Neural cell (in vitro differentiated cells): ENCODE measurements around the gene HEATR5B. TPM values are rescaled to one million over a fixed set of nuclear protein-coding genes. Genes with fewer than 3 reads are reported as not detected.

ENCODE experiments used
- H2AFZ ChIP-seq: fragments of 200-600, 300-800 bp; sonication (generic), shearing (Covaris generic); 2 replicates; pipeline ENCODE4 v1.6.0; 2014; ENCODE audit warnings: low read depth, mild to moderate bottlenecking, antibody characterized with exemption, low read length, moderate library complexity
- H3F3A ChIP-seq: fragments of 200-600 bp; shearing (Covaris generic); 2 replicates; pipeline ENCODE4 v1.6.1; 2016; ENCODE audit warnings: mild to moderate bottlenecking, moderate library complexity, mixed read lengths, antibody characterized with exemption, low read length; ENCODE audit not compliant: insufficient read depth, poor library complexity, severe bottlenecking
- H3K27ac ChIP-seq: fragments of 200-600, 300-800 bp; sonication (generic), shearing (Covaris generic); 2 replicates; pipeline ENCODE4 v1.5.1; 2014; ENCODE audit warnings: mild to moderate bottlenecking, low read length, moderate library complexity
- H3K27me3 ChIP-seq: fragments of 300-800, 200-600 bp; sonication (generic), shearing (Covaris generic); 2 replicates; pipeline ENCODE4 v1.6.0; 2014; ENCODE audit warnings: mild to moderate bottlenecking, low read depth, low read length, moderate library complexity; ENCODE audit not compliant: insufficient read depth
- H3K36me3 ChIP-seq: fragments of 300-800, 200-600 bp; sonication (generic), shearing (Covaris generic); 2 replicates; pipeline ENCODE4 v1.5.1; 2014; ENCODE audit warnings: mild to moderate bottlenecking, antibody characterized with exemption, low read length, moderate library complexity; ENCODE audit not compliant: insufficient read depth
- H3K4me2 ChIP-seq: fragments of 300-800, 200-600 bp; sonication (generic), shearing (Covaris generic); 2 replicates; pipeline ENCODE4 v1.6.0; 2014; ENCODE audit warnings: mild to moderate bottlenecking, low read length
- H3K4me3 ChIP-seq: fragments of 300-800, 200-600 bp; sonication (generic), shearing (Covaris generic); 2 replicates; pipeline ENCODE4 v1.5.1; 2014; ENCODE audit warnings: mild to moderate bottlenecking, low read length, moderate library complexity
- H3K79me2 ChIP-seq: fragments of 200-600 bp; shearing (Covaris generic); replicated peaks from 2 replicates; pipeline ENCODE4 v1.6.0; 2014; ENCODE audit warnings: mild to moderate bottlenecking, low read length, moderate library complexity; ENCODE audit not compliant: insufficient read depth
- H3K9ac ChIP-seq: fragments of 300-800, 200-600 bp; sonication (generic), shearing (Covaris generic); 2 replicates; pipeline ENCODE4 v1.6.1; 2016; ENCODE audit warnings: mild to moderate bottlenecking, low read length, mixed read lengths
- H3K9me2 ChIP-seq: fragments of 200-600 bp; shearing (Covaris generic); 2 replicates; pipeline ENCODE4 v1.6.1; 2016; ENCODE audit warnings: mild to moderate bottlenecking, low read length, mixed read lengths; ENCODE audit not compliant: insufficient read depth
- H3K9me3 ChIP-seq: fragments of 200-600, 300-800 bp; sonication (generic), shearing (Covaris generic); 2 replicates; pipeline ENCODE4 v1.6.1; 2016; ENCODE audit warnings: mild to moderate bottlenecking, mixed run types, low read length, moderate library complexity, mixed read lengths
- H4K20me1 ChIP-seq: fragments of 200-600 bp; shearing (Covaris generic); 2 replicates; pipeline ENCODE4 v1.6.1; 2016; ENCODE audit warnings: mild to moderate bottlenecking, mixed run types; ENCODE audit not compliant: insufficient read depth
- EP300 ChIP-seq: fragments of 450-650 bp; conservative IDR thresholded peaks from 2 replicates; pipeline ENCODE4 v1.6.1; 2014; ENCODE audit warnings: antibody characterized with exemption, mild to moderate bottlenecking, moderate library complexity; ENCODE audit not compliant: poor library complexity, severe bottlenecking
- EZH2 ChIP-seq: fragments of 200-600, 300-800 bp; shearing (Covaris generic), sonication (generic); IDR thresholded peaks from 2 replicates; pipeline ENCODE4 v1.6.1; 2014; ENCODE audit warnings: antibody characterized with exemption, low read length, borderline replicate concordance, mild to moderate bottlenecking; ENCODE audit not compliant: insufficient read depth, poor library complexity, severe bottlenecking
- MXI1 ChIP-seq: fragments of 450-650 bp; conservative IDR thresholded peaks from 2 replicates; pipeline ENCODE4 v1.6.1; 2014; ENCODE audit warnings: antibody characterized with exemption, mild to moderate bottlenecking; ENCODE audit not compliant: poor library complexity, severe bottlenecking
- POLR2AphosphoS5 ChIP-seq: IDR thresholded peaks from 2 replicates; pipeline ENCODE4 v1.6.1; 2012
- RAD21 ChIP-seq: fragments of 450-650 bp; conservative IDR thresholded peaks from 2 replicates; pipeline ENCODE4 v1.6.1; 2014; ENCODE audit warnings: antibody characterized with exemption, mild to moderate bottlenecking, moderate library complexity
- SMC3 ChIP-seq: fragments of 450-650 bp; conservative IDR thresholded peaks from 2 replicates; pipeline ENCODE4 v1.6.1; 2014; ENCODE audit warnings: antibody characterized with exemption, mild to moderate bottlenecking, moderate library complexity; ENCODE audit not compliant: poor library complexity
- TAF1 ChIP-seq: IDR thresholded peaks from 2 replicates; pipeline ENCODE4 v1.6.1; 2012; ENCODE audit warnings: low read depth
- polyA plus RNA-seq: library from polyadenylated mRNA; depleted of rRNA; stranded (reverse); fragments of >200 nt; gene quantifications from 2 replicates; pipeline ENCODE4 v1.2.3, GENCODE V29; 2014
- TF ChIP-seq, protein P1 (sequence below): IDR thresholded peaks from 2 replicates; pipeline ENCODE4 v1.6.1; 2012; ENCODE audit warnings: borderline replicate concordance
- TF ChIP-seq, protein P2 (sequence below): fragments of 450-650 bp; IDR thresholded peaks from 2 replicates; pipeline ENCODE4 v1.5.1; 2014; ENCODE audit warnings: antibody characterized with exemption, mild to moderate bottlenecking, moderate library complexity; ENCODE audit not compliant: poor library complexity, severe bottlenecking

Gene HEATR5B
- polyA plus RNA-seq, 1 donor from 2014 or later = 46.0 TPM

DNA sequence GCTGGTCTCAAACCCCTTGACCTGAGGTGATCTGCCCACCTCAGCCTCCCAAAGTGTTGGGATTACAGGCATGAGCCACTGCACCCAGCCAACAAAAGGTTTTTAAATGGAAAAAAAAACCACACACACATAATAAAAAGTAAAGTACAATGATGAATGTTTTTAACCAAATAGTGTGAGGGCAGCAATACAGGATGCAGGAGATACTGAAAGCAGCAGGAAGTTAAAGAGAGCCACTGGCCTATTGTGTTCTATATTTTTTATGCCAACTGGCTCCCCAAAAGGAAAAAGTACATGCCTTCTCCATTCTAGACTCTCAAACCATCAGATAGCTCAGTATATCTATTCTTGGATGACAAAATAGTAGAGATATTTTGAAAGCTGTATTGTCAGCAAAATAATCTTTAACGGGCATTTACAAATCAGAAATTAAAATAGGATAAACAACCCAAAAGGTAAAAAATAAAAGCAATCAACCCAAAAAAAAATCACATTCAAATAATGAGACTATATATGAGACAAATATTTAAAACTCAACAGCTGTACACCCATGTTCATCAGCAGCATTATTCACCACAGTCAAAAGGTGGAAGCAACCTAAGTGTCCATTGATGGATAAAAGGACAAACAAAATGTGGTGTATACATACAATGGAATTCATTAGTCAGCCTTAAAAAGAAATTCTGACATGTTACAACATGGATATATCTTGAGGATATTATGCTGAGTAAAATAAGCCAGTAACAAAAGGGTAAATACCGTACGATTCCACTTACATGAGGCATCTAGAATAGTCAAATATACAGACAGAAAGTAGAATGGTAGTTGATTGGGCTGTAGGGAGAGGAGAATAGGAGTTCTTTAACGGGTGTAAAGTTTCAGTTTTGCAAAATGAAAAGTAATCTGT is 26.4 kb upstream of the HEATR5B start:
- no peaks in the 10 kb centered on the region for H3K9me2 ChIP-seq
- H3F3A ChIP-seq = no peaks in the 10 kb centered on the region
- H3K79me2 ChIP-seq = no peaks in the 10 kb centered on the region
- no peak overlapping the region for H3K27ac ChIP-seq
- H3K9me3 ChIP-seq = no peaks in the 10 kb centered on the region
- no peaks in the 10 kb centered on the region for H3K36me3 ChIP-seq
- H3K4me3 ChIP-seq = no peak overlapping the region
- no peaks in the 10 kb centered on the region for H3K27me3 ChIP-seq
- no peak overlapping the region for H3K4me2 ChIP-seq
- no peak overlapping the region for H2AFZ ChIP-seq
- no peaks in the 10 kb centered on the region for H4K20me1 ChIP-seq
- H3K9ac ChIP-seq = no peak overlapping the region
- TF ChIP-seq, protein P1, sequence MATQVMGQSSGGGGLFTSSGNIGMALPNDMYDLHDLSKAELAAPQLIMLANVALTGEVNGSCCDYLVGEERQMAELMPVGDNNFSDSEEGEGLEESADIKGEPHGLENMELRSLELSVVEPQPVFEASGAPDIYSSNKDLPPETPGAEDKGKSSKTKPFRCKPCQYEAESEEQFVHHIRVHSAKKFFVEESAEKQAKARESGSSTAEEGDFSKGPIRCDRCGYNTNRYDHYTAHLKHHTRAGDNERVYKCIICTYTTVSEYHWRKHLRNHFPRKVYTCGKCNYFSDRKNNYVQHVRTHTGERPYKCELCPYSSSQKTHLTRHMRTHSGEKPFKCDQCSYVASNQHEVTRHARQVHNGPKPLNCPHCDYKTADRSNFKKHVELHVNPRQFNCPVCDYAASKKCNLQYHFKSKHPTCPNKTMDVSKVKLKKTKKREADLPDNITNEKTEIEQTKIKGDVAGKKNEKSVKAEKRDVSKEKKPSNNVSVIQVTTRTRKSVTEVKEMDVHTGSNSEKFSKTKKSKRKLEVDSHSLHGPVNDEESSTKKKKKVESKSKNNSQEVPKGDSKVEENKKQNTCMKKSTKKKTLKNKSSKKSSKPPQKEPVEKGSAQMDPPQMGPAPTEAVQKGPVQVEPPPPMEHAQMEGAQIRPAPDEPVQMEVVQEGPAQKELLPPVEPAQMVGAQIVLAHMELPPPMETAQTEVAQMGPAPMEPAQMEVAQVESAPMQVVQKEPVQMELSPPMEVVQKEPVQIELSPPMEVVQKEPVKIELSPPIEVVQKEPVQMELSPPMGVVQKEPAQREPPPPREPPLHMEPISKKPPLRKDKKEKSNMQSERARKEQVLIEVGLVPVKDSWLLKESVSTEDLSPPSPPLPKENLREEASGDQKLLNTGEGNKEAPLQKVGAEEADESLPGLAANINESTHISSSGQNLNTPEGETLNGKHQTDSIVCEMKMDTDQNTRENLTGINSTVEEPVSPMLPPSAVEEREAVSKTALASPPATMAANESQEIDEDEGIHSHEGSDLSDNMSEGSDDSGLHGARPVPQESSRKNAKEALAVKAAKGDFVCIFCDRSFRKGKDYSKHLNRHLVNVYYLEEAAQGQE = no peak
- TF ChIP-seq TAF1 (no peak), SMC3 (no peak), EZH2 (no peak), EP300 (no peak), POLR2AphosphoS5 (no peak), MXI1 (no peak), RAD21 (no peak)
- TF ChIP-seq, protein P2, sequence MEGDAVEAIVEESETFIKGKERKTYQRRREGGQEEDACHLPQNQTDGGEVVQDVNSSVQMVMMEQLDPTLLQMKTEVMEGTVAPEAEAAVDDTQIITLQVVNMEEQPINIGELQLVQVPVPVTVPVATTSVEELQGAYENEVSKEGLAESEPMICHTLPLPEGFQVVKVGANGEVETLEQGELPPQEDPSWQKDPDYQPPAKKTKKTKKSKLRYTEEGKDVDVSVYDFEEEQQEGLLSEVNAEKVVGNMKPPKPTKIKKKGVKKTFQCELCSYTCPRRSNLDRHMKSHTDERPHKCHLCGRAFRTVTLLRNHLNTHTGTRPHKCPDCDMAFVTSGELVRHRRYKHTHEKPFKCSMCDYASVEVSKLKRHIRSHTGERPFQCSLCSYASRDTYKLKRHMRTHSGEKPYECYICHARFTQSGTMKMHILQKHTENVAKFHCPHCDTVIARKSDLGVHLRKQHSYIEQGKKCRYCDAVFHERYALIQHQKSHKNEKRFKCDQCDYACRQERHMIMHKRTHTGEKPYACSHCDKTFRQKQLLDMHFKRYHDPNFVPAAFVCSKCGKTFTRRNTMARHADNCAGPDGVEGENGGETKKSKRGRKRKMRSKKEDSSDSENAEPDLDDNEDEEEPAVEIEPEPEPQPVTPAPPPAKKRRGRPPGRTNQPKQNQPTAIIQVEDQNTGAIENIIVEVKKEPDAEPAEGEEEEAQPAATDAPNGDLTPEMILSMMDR = no peak

DNA sequence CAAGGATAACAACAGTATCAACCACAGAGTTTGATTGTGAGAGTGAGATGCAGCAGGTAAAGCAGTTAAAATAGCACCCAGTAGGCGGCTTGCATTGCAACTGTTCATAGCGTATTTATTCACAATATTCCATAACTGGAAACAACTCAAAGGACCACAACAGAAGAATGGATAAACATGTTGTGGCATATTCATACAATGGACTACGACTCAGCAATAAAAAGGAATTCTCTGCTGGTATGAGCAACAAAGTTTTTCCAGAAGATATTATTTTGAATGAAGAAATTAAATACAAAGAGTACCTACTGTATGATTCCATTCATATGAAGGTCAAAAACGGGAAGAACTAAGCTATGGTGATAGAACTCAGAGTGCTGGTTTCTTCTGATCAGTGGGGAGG is 25.4 kb upstream of the HEATR5B start:
- no peaks in the 10 kb centered on the region for H3K79me2 ChIP-seq
- H3K36me3 ChIP-seq = no peaks in the 10 kb centered on the region
- no peak overlapping the region for H2AFZ ChIP-seq
- no peak overlapping the region for H3K4me2 ChIP-seq
- H3K27me3 ChIP-seq = no peaks in the 10 kb centered on the region
- H3K9me2 ChIP-seq = no peaks in the 10 kb centered on the region
- no peaks in the 10 kb centered on the region for H4K20me1 ChIP-seq
- H3K27ac ChIP-seq = no peak overlapping the region
- no peaks in the 10 kb centered on the region for H3K9me3 ChIP-seq
- no peaks in the 10 kb centered on the region for H3F3A ChIP-seq
- TF ChIP-seq MXI1 = no peak
- no peak for TF ChIP-seq POLR2AphosphoS5
- TF ChIP-seq RAD21 = no peak
- TF ChIP-seq, protein P1 = no peak
- no peak for TF ChIP-seq SMC3
- no peak for TF ChIP-seq EP300
- no peak for TF ChIP-seq TAF1
- TF ChIP-seq, protein P2 = no peak
- no peak for TF ChIP-seq EZH2
- no peak overlapping the region for H3K4me3 ChIP-seq
- H3K9ac ChIP-seq = no peak overlapping the region
